ENCODE results near the gene IGBP1. TPM values are rescaled to one million over a fixed set of nuclear protein-coding genes. Genes with fewer than 3 reads are reported as not detected.

IGBP1 gene
- total RNA-seq, 1 donor from 2014 or later, result 60.1 TPM

- Mint-ChIP-seq H3K36me3 (ENCODE audit: insufficient read depth) (peaks cover 3% of the 10 kb centered on the region), H3K27me3 (no peaks in the 10 kb centered on the region), H3K9me3 (ENCODE audit: low read depth) (peaks cover 15% of the 10 kb centered on the region), H3K4me1 (ENCODE audit: low read depth) (peaks cover 6% of the 10 kb centered on the region), H3K4me3 (ENCODE audit: low read depth) (peak overlapping the region; percentile 99), H3K27ac (peak overlapping the region; percentile 99)
- no peak for TF ChIP-seq CTCF (IDR thresholded peaks at IDR 0.05; ENCODE audit: unreplicated experiment)
- DNase-seq (ENCODE audit: low spot score, unreplicated experiment), result no peak
Measured at GRCh38 chrX:70134116-70134477, 850 bp downstream of the IGBP1 start.

- TF ChIP-seq CTCF (IDR thresholded peaks at IDR 0.05; ENCODE audit: unreplicated experiment), result no peak
- Mint-ChIP-seq H3K9me3 (ENCODE audit: low read depth) (peaks cover 26% of the 10 kb centered on the region), H3K4me3 (ENCODE audit: low read depth) (no peak overlapping the region), H3K27ac (no peak overlapping the region), H3K4me1 (ENCODE audit: low read depth) (peaks cover 6% of the 10 kb centered on the region), H3K27me3 (no peaks in the 10 kb centered on the region), H3K36me3 (ENCODE audit: insufficient read depth) (peaks cover 13% of the 10 kb centered on the region)
- no peak for DNase-seq (ENCODE audit: low spot score, unreplicated experiment)
Measured at GRCh38 chrX:70138622-70139021, 5.4 kb downstream of the IGBP1 start.

GRCh38 chrX:70139736-70140135 is 6.5 kb downstream of the IGBP1 start:
- Mint-ChIP-seq H3K36me3 (ENCODE audit: insufficient read depth) (peaks cover 13% of the 10 kb centered on the region), H3K27me3 (no peaks in the 10 kb centered on the region), H3K4me1 (ENCODE audit: low read depth) (peaks cover 2% of the 10 kb centered on the region), H3K9me3 (ENCODE audit: low read depth) (peaks cover 26% of the 10 kb centered on the region), H3K27ac (no peak overlapping the region), H3K4me3 (ENCODE audit: low read depth) (no peak overlapping the region)
- no peak for TF ChIP-seq CTCF (IDR thresholded peaks at IDR 0.05; ENCODE audit: unreplicated experiment)
- DNase-seq (ENCODE audit: low spot score, unreplicated experiment), result no peak

- TF ChIP-seq CTCF (IDR thresholded peaks at IDR 0.05; ENCODE audit: unreplicated experiment), result no peak
- H3K27me3 Mint-ChIP-seq, result no peaks in the 10 kb centered on the region
- no peak overlapping the region for H3K4me3 Mint-ChIP-seq (ENCODE audit: low read depth)
- no peaks in the 10 kb centered on the region for H3K4me1 Mint-ChIP-seq (ENCODE audit: low read depth)
- H3K27ac Mint-ChIP-seq, result no peak overlapping the region
- peaks cover 27% of the 10 kb centered on the region for H3K9me3 Mint-ChIP-seq (ENCODE audit: low read depth)
- DNase-seq (ENCODE audit: low spot score, unreplicated experiment), result no peak
- peaks cover 13% of the 10 kb centered on the region for H3K36me3 Mint-ChIP-seq (ENCODE audit: insufficient read depth)
Measured at GRCh38 chrX:70141373-70141772, 8.1 kb downstream of the IGBP1 start.

- no peak for DNase-seq (ENCODE audit: low spot score, unreplicated experiment)
- Mint-ChIP-seq H3K27me3 (no peaks in the 10 kb centered on the region), H3K27ac (no peak overlapping the region), H3K9me3 (ENCODE audit: low read depth) (no peaks in the 10 kb centered on the region), H3K4me3 (ENCODE audit: low read depth) (no peak overlapping the region), H3K36me3 (ENCODE audit: insufficient read depth) (peaks cover 7% of the 10 kb centered on the region), H3K4me1 (ENCODE audit: low read depth) (peaks cover 15% of the 10 kb centered on the region)
- TF ChIP-seq CTCF (IDR thresholded peaks at IDR 0.05; ENCODE audit: unreplicated experiment), result no peak
Measured at GRCh38 chrX:70166601-70167590, 33.6 kb downstream of the IGBP1 start.
